GM19023 (cell line): Measurements from ENCODE around the gene DYNLL1.
A peak's percentile ranks its signal among the peaks of the same experiment; 100 is the strongest.
"Not testable (repeated sequence)": the region's sequence is repeated elsewhere in the genome, so short reads cannot be mapped to it uniquely, and the experiment has no call there.

Experiments used
- ATAC-seq: cut with Tn5 transposase; IDR thresholded peaks from one replicate; pipeline ENCODE4 v1.9.1; 2021; ENCODE audit warnings: mild to moderate bottlenecking, moderate library complexity; ENCODE audit not compliant: unreplicated experiment

Gene DYNLL1

GRCh38 chr12:120495731-120496412 is at the start of gene DYNLL1:
DYNLL1 (plus strand) TSS chr12:120496113; CDS start chr12:120496422, 309 bp downstream.
- peak; percentile 91 for ATAC-seq

GRCh38 chr12:120446844-120447178 is 49.1 kb upstream of the DYNLL1 start:
- peak; percentile 23 for ATAC-seq

- ATAC-seq: no peak
Observed at GRCh38 chr12:120447992-120448391, 47.9 kb upstream of the DYNLL1 start.

- ATAC-seq: not testable (repeated sequence)
Observed at GRCh38 chr12:120452524-120452923, 43.4 kb upstream of the DYNLL1 start.

GRCh38 chr12:120453060-120453750 is 42.7 kb upstream of the DYNLL1 start:
- no peak for ATAC-seq

- no peak for ATAC-seq
Observed at GRCh38 chr12:120453977-120454376, 41.9 kb upstream of the DYNLL1 start.

- no peak for ATAC-seq
Observed at GRCh38 chr12:120455302-120455701, 40.6 kb upstream of the DYNLL1 start.

GRCh38 chr12:120457133-120457532 is 38.8 kb upstream of the DYNLL1 start:
- ATAC-seq: no peak

- no peak for ATAC-seq
Observed at GRCh38 chr12:120460157-120460556, 35.8 kb upstream of the DYNLL1 start.

- ATAC-seq: no peak
Observed at GRCh38 chr12:120462099-120462640, 33.7 kb upstream of the DYNLL1 start.

GRCh38 chr12:120463712-120464111 is 32.2 kb upstream of the DYNLL1 start:
- no peak for ATAC-seq

GRCh38 chr12:120465756-120466155 is 30.2 kb upstream of the DYNLL1 start:
- ATAC-seq: no peak

GRCh38 chr12:120466560-120467315 is 29.2 kb upstream of the DYNLL1 start:
- ATAC-seq: no peak

GRCh38 chr12:120467439-120467838 is 28.5 kb upstream of the DYNLL1 start:
- no peak for ATAC-seq

GRCh38 chr12:120468325-120468820 is 27.5 kb upstream of the DYNLL1 start:
- no peak for ATAC-seq

- ATAC-seq: peak; percentile 32
Observed at GRCh38 chr12:120468821-120469449, 27.0 kb upstream of the DYNLL1 start.

GRCh38 chr12:120469450-120470149 is 26.3 kb upstream of the DYNLL1 start, which contains the start of gene SRSF9:
SRSF9 (minus strand) TSS chr12:120469748; CDS start chr12:120469609, 139 bp downstream.
- peak; percentile 84 for ATAC-seq

GRCh38 chr12:120470150-120470784 is 25.6 kb upstream of the DYNLL1 start:
- no peak for ATAC-seq

GRCh38 chr12:120472521-120472920 is 23.4 kb upstream of the DYNLL1 start:
- no peak for ATAC-seq
